ENCODE data around the gene LRRC4B. TPM values are rescaled to one million over a fixed set of nuclear protein-coding genes. Genes with fewer than 3 reads are reported as not detected.
A peak's percentile ranks its signal among the peaks of the same experiment; 100 is the strongest.
"Not testable (repeated sequence)": the region's sequence is repeated elsewhere in the genome, so short reads cannot be mapped to it uniquely, and the experiment has no call there.

The LRRC4B gene
- total RNA-seq, 1 donor = under 0.01 TPM

GRCh38 chr19:50489461-50490011, 78.7 kb downstream of the LRRC4B start:
- no peak for DNase-seq (ENCODE audit: low read depth in 2 of 3, low spot score in 2 of 3)

GRCh38 chr19:50488389-50489194, 79.6 kb downstream of the LRRC4B start:
- no peak for DNase-seq (ENCODE audit: low read depth in 2 of 3, low spot score in 2 of 3)

- peak in 2 of 3 donors; percentile 71 to 76 for DNase-seq (ENCODE audit: low read depth in 2 of 3, low spot score in 2 of 3)
Measured at GRCh38 chr19:50486823-50487515, 81.3 kb downstream of the LRRC4B start.

GRCh38 chr19:50485284-50485955, 82.8 kb downstream of the LRRC4B start:
- DNase-seq (ENCODE audit: low read depth in 2 of 3, low spot score in 2 of 3) = no peak

- no peak for DNase-seq (ENCODE audit: low read depth in 2 of 3, low spot score in 2 of 3)
Measured at GRCh38 chr19:50482916-50483315, 85.3 kb downstream of the LRRC4B start.

- no peak for DNase-seq (ENCODE audit: low read depth in 2 of 3, low spot score in 2 of 3)
Measured at GRCh38 chr19:50482271-50482855, 85.9 kb downstream of the LRRC4B start.

GRCh38 chr19:50481351-50482149, 86.7 kb downstream of the LRRC4B start:
- no peak for DNase-seq (ENCODE audit: low read depth in 2 of 3, low spot score in 2 of 3)

- DNase-seq (ENCODE audit: low read depth in 2 of 3, low spot score in 2 of 3) = no peak
Measured at GRCh38 chr19:50480281-50481111, 87.7 kb downstream of the LRRC4B start.

- DNase-seq (ENCODE audit: low read depth in 2 of 3, low spot score in 2 of 3) = no peak
Measured at GRCh38 chr19:50479761-50480251, 88.4 kb downstream of the LRRC4B start.

- DNase-seq (ENCODE audit: low read depth in 2 of 3, low spot score in 2 of 3) = peak in 1 of 3 donors; percentile 43
Measured at GRCh38 chr19:50478901-50479715, 89.1 kb downstream of the LRRC4B start.

GRCh38 chr19:50477751-50478515, 90.3 kb downstream of the LRRC4B start:
- DNase-seq (ENCODE audit: low read depth in 2 of 3, low spot score in 2 of 3) = no peak

- no peak for DNase-seq (ENCODE audit: low read depth in 2 of 3, low spot score in 2 of 3)
Measured at GRCh38 chr19:50476907-50477238, 91.4 kb downstream of the LRRC4B start.

GRCh38 chr19:50476224-50476906, 91.9 kb downstream of the LRRC4B start, which contains the start of the genes EMC10 and GARIN5A:
Gene EMC10, plus strand, starts transcription at chr19:50476507. Its CDS starts 38 bp downstream, at chr19:50476545.
Gene GARIN5A, minus strand, starts transcription at chr19:50476848. Its CDS starts 460 bp downstream, at chr19:50476388.
- peak; percentile 92 to 97 (median 97) for DNase-seq (ENCODE audit: low read depth in 2 of 3, low spot score in 2 of 3)

- DNase-seq (ENCODE audit: low read depth in 2 of 3, low spot score in 2 of 3) = no peak
Measured at GRCh38 chr19:50475736-50476223, 92.5 kb downstream of the LRRC4B start.

GRCh38 chr19:50475101-50475568, 93.1 kb downstream of the LRRC4B start:
- no peak for DNase-seq (ENCODE audit: low read depth in 2 of 3, low spot score in 2 of 3)

GRCh38 chr19:50473336-50473735, 94.9 kb downstream of the LRRC4B start:
- DNase-seq (ENCODE audit: low read depth in 2 of 3, low spot score in 2 of 3) = not testable (repeated sequence)

Measured in hematopoietic multipotent progenitor cell (in vitro differentiated cells).